SK-N-SH treated with all-trans-retinoic acid at 6 μM for 48 hours (cell line): ENCODE results near the gene CTDSP2.

ENCODE experiments used
- ARNTL ChIP-seq: fragments of 450-650 bp; formaldehyde crosslinking; IDR thresholded peaks from 2 replicates; pipeline ENCODE4 v1.5.0; 2020; ENCODE audit warnings: low read depth, mild to moderate bottlenecking, moderate library complexity, borderline replicate concordance
- CREB5 ChIP-seq: fragments of 250-450 bp; sonication (Bioruptor Pico); IDR thresholded peaks from 2 replicates; pipeline ENCODE4 v1.5.1; 2020; ENCODE audit warnings: low read depth, mild to moderate bottlenecking, moderate library complexity
- ESRRG ChIP-seq: fragments of 250-450 bp; sonication (Bioruptor Pico); IDR thresholded peaks from 2 replicates; pipeline ENCODE4 v1.6.1; 2021; ENCODE audit warnings: mild to moderate bottlenecking
- GLIS3 ChIP-seq: fragments of 250-450 bp; sonication (Bioruptor Pico); IDR thresholded peaks from 2 replicates; pipeline ENCODE4 v1.5.0; 2020; ENCODE audit warnings: mild to moderate bottlenecking, moderate library complexity
- PATZ1 ChIP-seq: fragments of 250-450 bp; sonication (Bioruptor Pico); IDR thresholded peaks from 2 replicates; pipeline ENCODE4 v1.8.0; 2020; ENCODE audit warnings: mild to moderate bottlenecking, moderate library complexity, borderline replicate concordance
- POU6F1 ChIP-seq: fragments of 250-450 bp; sonication (Bioruptor Pico); IDR thresholded peaks from 2 replicates; pipeline ENCODE4 v1.8.0; 2021; ENCODE audit warnings: low read depth, mild to moderate bottlenecking, moderate library complexity, borderline replicate concordance
- SNAI2 ChIP-seq: fragments of 250-450 bp; sonication (Bioruptor Pico); IDR thresholded peaks from 2 replicates; pipeline ENCODE4 v1.5.0; 2020; ENCODE audit warnings: mild to moderate bottlenecking, moderate library complexity
- ZFP30 ChIP-seq: fragments of 450-650 bp; formaldehyde crosslinking; IDR thresholded peaks from 2 replicates; pipeline ENCODE4 v1.5.0; 2022; ENCODE audit warnings: mild to moderate bottlenecking, moderate library complexity
- ZNF565 ChIP-seq: fragments of 450-650 bp; formaldehyde crosslinking; conservative IDR thresholded peaks from 2 replicates; pipeline ENCODE4 v1.5.0; 2020; ENCODE audit warnings: low read depth, mild to moderate bottlenecking, moderate library complexity
- ZNF70 ChIP-seq: fragments of 450-650 bp; formaldehyde crosslinking; IDR thresholded peaks from 2 replicates; pipeline ENCODE4 v1.5.0; 2020; ENCODE audit warnings: mild to moderate bottlenecking, moderate library complexity

- no peak for TF ChIP-seq ESRRG (CRISPR knock-in tag)
- no peak for TF ChIP-seq ZFP30 (CRISPR knock-in tag)
- no peak for TF ChIP-seq CREB5
- no peak for TF ChIP-seq ARNTL (CRISPR knock-in tag)
- TF ChIP-seq ZNF70 = no peak
- no peak for TF ChIP-seq GLIS3
- TF ChIP-seq SNAI2 (CRISPR knock-in tag) = no peak
- no peak for TF ChIP-seq PATZ1
- TF ChIP-seq ZNF565 = no peak
- no peak for TF ChIP-seq POU6F1 (CRISPR knock-in tag)
These were observed 29.7 kb downstream of the CTDSP2 start for GRCh38 chr12:57816855-57817151.
